PC-3 (cell line): Measurements from ENCODE around the gene GFY.

Experiments used
- CTCF ChIP-seq: fragments of 300-600 bp; sonication (generic); conservative IDR thresholded peaks from 2 replicates; pipeline ENCODE4 v1.5.1; 2017; ENCODE audit warnings: antibody characterized with exemption, low read depth, mild to moderate bottlenecking, low read length
- EZH2 ChIP-seq: fragments of 300-600 bp; sonication (generic); IDR thresholded peaks from one replicate; pipeline ENCODE4 v1.6.1; 2017; ENCODE audit warnings: antibody characterized with exemption, mild to moderate bottlenecking, low read length; ENCODE audit not compliant: unreplicated experiment
- EZH2phosphoT487 ChIP-seq: fragments of 300-600 bp; sonication (generic); IDR thresholded peaks from 2 replicates; pipeline ENCODE4 v1.6.1; 2018; ENCODE audit warnings: mild to moderate bottlenecking, antibody characterized with exemption, low read length, borderline replicate concordance

GRCh38 chr19:49427339-49427738, 2.2 kb downstream of the GFY start:
- TF ChIP-seq CTCF (no peak), EZH2phosphoT487 (no peak), EZH2 (no peak)
